Activated CD8-positive, alpha-beta memory T cell treated with anti-CD3 and anti-CD28 coated beads, Interleukin-2, amount 50 U/mL, for 48 hours (primary cell): ENCODE data around the gene ZNF646.

Experiments
- DNase-seq: peaks from one replicate; pipeline ENCODE4 v3.0.0-alpha.2; 2020

Gene ZNF646

GRCh38 chr16:31110106-31111034, 36.1 kb downstream of the ZNF646 start:
- DNase-seq: no peak

- DNase-seq: no peak
These were observed 37.8 kb downstream of the ZNF646 start for GRCh38 chr16:31111881-31112466.

- DNase-seq: no peak
These were observed 38.5 kb downstream of the ZNF646 start for GRCh38 chr16:31112711-31113110.

GRCh38 chr16:31113121-31114120, 39.2 kb downstream of the ZNF646 start:
- no peak for DNase-seq

- DNase-seq: no peak
These were observed 40.2 kb downstream of the ZNF646 start for GRCh38 chr16:31114468-31114867.

DNA sequence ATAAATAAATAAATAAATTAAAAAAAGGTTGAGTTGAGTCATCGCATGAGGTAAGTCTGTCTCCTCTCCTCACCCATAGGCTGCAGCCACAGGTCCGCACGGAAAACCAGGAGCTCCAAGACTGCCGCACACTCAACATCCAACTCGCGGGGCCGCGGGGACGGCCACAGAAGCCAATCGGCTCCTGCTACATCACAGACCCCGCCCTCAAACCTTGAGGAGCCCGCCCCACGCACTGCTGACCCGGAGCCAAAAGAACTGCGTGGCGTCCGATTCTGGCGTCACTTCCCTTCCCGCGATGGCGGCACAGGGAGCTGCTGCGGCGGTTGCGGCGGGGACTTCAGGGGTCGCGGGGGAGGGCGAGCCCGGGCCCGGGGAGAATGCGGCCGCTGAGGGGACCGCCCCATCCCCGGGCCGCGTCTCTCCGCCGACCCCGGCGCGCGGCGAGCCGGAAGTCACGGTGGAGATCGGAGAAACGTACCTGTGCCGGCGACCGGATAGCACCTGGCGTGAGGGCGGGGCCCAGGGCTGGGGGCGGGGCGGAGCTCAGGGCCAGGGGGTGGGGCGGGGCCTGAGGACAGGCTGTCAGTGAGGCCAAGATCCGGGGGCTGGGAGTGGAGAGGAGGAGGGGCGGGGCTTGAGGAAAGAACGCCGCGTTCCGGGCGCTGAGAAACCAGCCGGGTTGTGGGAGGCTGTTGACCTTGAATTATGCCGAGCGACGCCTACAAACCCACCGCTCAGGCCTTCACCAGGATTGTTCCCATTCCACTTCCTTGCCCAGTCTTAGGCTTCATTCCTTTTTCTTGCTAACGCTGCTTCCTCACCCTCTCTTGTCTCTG, 43.4 kb downstream of the ZNF646 start, which contains the start of gene KAT8:
TSS of gene KAT8 (plus strand) at position 281 of the 839 bp plus-strand sequence. CDS start at position 299, 18 bp downstream.
- DNase-seq: peak; percentile 97

DNA sequence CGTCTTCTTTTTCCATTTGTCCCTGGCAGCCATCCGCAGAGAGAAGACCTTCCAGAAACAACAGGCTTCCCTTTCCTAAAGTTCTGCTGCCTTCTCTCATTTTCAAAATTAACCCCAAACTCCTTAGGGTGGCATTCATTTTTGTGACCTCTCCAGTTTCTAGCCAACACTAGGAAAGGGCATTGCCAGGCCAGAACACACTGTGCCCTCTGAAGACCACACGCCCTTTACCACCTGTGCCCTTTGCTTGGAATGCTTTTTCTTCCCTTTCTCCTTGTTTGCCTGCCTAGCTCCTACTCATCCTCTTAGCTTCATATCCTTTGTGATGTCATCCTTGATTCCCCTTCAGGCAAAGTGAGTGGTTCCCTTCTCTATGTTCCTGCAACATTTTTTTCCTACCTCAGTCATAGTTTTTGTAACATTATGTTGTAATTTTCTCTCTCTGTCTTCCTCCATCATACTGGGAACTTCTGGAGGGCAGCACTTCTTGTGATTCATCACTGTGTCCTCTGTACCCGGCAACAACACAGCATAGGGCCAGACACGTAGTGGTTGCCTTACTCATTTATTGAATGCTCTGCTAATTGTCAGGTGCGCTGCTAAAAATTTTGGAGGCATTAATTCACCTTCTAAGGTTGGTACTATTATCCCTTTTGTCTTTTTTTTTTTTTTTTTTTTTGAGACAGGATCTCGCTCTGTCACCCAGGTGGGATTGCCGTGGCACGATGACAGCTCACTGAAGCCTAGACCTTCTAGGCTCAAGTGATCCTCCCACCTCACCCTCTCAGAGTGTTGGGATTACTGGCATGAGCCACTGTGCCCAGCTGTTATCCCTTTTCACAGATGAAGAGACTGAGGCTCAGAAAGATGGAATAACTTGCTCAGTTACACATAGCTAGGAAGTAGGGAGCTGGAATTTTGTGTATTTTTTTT, 44.3 kb downstream of the ZNF646 start:
- DNase-seq: no peak

GRCh38 chr16:31120129-31120528, 45.9 kb downstream of the ZNF646 start:
- DNase-seq: no peak

DNA sequence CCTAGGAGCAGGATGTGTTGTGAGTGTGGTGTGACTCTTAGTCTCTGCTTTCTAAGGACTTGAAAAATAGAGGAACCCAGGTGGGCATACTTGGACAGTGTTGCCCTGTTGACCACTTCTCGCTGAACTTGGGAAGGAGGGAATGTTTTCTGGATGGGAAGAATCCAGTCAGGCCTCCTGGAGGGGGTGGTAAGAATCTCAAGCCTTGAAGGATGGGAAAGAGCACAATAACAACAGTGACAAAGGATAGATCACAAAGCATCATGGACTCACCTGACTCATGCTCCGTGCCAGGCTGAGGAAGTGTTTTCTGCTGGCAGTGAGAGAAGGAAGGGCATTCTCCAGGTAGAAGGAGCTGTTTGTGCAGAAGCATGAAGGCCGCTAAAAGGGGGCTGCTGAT, 51.6 kb downstream of the ZNF646 start:
- DNase-seq: no peak

- no peak for DNase-seq
These were observed 53.0 kb downstream of the ZNF646 start for GRCh38 chr16:31127182-31127581.

GRCh38 chr16:31128711-31129567, 54.7 kb downstream of the ZNF646 start:
- DNase-seq: no peak

GRCh38 chr16:31129568-31130335, 55.5 kb downstream of the ZNF646 start:
- DNase-seq: no peak

- no peak for DNase-seq
These were observed 56.2 kb downstream of the ZNF646 start for GRCh38 chr16:31130336-31130891.

GRCh38 chr16:31130899-31131298, 56.7 kb downstream of the ZNF646 start:
- no peak for DNase-seq

- no peak for DNase-seq
These were observed 57.2 kb downstream of the ZNF646 start for GRCh38 chr16:31131416-31131815.

DNA sequence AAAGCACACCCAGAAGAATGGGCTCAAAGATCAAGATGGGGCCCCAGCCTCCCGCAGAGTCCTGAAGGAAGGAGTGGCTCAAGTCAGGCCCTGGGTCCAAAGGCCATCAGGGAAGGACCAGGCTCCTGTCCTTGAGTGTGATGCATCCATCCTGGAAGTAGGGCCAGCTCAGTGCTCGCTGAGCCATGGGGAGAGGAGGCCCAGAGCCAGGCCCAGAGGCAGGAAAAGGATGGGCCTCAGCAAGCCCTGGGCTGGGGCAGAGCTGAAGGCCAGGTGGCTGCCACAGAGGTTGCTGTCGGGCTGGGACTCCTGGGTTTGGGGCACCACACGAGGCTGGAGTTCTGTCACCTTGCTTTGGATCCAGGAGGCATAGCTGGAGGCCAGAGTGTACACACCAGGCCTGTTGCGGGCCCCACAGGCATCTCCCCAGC, 57.6 kb downstream of the ZNF646 start:
- DNase-seq: no peak

DNA sequence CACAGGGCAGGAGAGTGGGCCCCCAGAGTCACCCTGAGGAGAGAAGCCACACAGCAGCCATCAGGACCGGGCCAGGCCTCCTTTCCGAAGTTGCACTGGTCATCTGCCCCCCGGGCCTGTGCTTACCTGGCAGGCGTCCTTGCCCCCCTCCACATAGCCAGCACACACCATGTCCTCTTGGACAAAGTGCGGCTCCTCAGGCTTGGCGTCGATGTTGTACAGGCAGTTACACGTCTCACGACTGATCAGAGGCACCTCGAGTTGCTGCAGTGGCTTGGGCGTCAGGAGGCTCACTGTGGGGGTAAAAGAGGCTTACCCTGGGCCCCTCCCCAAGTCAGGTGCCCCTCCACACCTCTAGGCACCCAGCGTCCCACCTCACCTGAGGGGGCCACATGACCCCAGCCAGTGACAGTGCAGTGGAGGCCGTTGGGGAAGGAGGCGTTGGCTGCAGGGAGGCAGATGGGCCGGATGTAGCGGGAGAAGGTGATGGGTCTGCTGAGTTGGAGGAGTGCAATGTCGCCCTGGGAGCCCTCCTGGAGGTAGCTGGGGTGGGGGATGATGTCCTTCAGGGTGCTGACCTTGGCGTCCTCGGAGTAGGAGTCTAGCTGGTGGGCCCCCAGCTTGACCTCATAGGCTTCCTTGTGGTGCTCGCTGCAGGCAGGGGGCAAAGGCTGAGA, 58.2 kb downstream of the ZNF646 start:
- DNase-seq: no peak

- DNase-seq: no peak
These were observed 58.9 kb downstream of the ZNF646 start for GRCh38 chr16:31133046-31133501.
